MV-4-11 (cell line): ENCODE results near the gene FBXO30.

Source experiments
- DNase-seq: peaks from one replicate; lab custom pipeline; 2025; lab: John Stamatoyannopoulos, UW

FBXO30 gene

DNA sequence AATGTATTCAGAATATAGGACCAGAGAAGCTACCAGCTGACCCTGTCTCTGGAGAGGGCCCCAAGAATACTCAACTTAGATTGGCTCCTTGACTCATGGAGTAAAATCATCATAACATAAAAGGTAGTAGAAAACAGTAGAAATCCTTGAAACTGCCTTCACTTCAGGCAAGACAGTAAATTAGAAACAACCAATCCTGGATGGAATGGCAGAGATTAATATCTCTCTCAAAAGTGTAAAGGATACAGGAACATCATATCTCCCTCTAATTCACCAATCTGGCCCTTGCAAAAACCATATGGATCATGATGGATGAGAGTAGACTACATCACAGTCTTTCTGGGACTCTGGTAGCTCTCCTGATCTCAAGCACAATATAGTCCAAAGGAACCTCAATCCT is 58.9 kb downstream of the FBXO30 start:
- no peak for DNase-seq

DNA sequence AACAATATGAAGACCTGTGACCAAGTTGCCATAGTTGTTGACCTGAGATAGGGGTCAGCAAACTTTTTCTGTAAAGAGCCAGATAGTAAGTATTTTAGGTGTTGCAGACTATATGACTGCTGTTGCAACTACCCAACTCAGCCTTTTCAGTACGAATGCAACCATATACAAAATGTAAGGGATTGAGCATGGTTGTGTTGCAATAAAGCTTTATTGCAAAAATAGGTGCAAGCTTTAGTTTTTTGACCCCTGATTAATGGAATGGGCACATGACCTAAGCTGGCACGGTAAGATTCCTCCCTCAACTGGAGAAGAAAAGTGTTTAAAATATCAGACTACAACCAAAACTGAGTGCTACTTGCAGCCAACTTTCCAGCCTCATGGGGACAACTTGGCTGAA is 62.0 kb downstream of the FBXO30 start:
- DNase-seq = no peak

DNA sequence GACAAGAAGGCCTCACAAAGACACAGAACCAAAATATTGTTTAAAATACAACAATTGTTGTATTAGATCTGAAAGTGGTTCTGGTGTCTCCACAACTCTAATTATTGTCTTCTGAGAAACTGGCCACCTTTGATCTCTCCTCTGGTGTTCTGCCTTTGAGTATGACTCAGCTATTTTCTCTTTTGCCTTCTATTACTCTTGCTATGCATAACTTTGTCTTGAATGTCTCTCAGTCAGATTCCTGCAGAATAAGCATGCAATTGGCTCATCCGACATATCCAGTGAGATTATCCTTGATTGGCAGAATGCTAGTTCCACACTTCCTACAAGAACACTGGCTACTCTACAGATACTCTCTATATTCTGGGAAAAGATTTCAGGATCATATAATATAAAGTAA is 65.0 kb downstream of the FBXO30 start:
- DNase-seq = no peak

DNA sequence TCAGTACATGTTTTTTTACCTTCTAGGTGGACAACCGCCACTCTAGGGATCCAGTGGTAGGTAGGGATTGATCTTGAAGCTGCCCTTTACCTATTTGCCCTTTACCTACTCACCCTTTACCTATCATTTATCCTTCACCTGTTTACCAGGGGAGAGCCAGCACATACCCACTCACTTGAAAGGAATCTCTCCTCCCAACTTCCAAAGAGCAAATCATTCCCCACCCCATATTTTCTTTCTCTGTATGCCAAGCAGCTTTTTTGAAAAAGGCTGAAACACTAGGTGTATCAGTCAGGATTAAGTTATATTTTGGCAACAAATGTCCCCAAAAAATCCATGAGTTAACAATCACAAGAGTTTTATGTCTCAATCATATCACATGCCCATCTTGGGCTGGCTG is 68.7 kb downstream of the FBXO30 start:
- DNase-seq = no peak

DNA sequence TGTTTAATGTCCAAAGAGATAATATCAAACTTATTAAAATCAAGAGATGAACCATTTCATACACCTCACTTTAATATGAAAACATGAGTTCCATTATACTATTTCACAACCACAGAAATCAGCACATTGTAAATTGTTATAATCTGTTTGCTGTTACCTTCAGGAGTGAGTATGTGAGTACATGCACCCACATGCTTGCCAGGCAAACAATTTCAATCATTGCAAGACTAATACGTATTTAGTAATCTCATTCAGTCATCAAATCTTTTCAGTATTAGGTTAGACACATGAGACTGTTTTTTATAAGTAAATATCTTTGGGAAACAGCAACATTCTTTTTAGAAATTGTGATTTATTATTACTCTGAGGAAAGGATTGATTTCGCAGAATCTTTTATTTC is 70.0 kb downstream of the FBXO30 start:
- no peak for DNase-seq
